ENCODE measurements around the gene IRF9.

Gene IRF9

GRCh38 chr14:24177041-24177825 is 16.2 kb downstream of the IRF9 start:
- Histone ChIP-seq H3K4me3 (ENCODE audit: low read depth in 1 of 2, low read length in 2 of 2) (no peak overlapping the region), H2AFZ (ENCODE audit: low read depth, low read length) (no peak overlapping the region), H3K9me3 (ENCODE audit: insufficient read depth, low read length, severe bottlenecking) (no peaks in the 10 kb centered on the region), H3K27me3 (ENCODE audit: insufficient read depth, low read length, poor library complexity) (no peaks in the 10 kb centered on the region), H4K20me1 (ENCODE audit: insufficient read depth, low read length) (peaks cover 10% of the 10 kb centered on the region; the same call in 1 of the 2 replicates), H3K4me1 (ENCODE audit: insufficient read depth, low read length) (no peaks in the 10 kb centered on the region), H3K36me3 (ENCODE audit: insufficient read depth, low read length) (peaks cover 40% of the 10 kb centered on the region), H3K79me2 (ENCODE audit: insufficient read depth, low read length) (no peaks in the 10 kb centered on the region), H3K9ac (ENCODE audit: low read depth, low read length) (no peak overlapping the region), H3K27ac (ENCODE audit: low read length) (no peak overlapping the region), H3K4me2 (ENCODE audit: insufficient read depth, low read length) (no peak overlapping the region)
- ATAC-seq (ENCODE audit: insufficient read depth, low read depth) (no peak), DNase-seq (no peak)
- TF ChIP-seq EZH2 (IDR thresholded peaks at IDR 0.05; ENCODE audit: borderline replicate concordance, low read depth, low read length, severe bottlenecking) (no peak), CTCF (IDR thresholded peaks at IDR 0.05; ENCODE audit: borderline replicate concordance, extremely low read depth, low read length, poor library complexity, severe bottlenecking) (no peak)

- Histone ChIP-seq H3K4me1 (ENCODE audit: insufficient read depth, low read length) (no peaks in the 10 kb centered on the region), H3K9me3 (ENCODE audit: insufficient read depth, low read length, severe bottlenecking) (no peaks in the 10 kb centered on the region), H3K36me3 (ENCODE audit: insufficient read depth, low read length) (peaks cover 46% of the 10 kb centered on the region), H3K4me3 (ENCODE audit: low read depth in 1 of 2, low read length in 2 of 2) (no peak overlapping the region), H3K27ac (ENCODE audit: low read length) (no peak overlapping the region), H3K4me2 (ENCODE audit: insufficient read depth, low read length) (no peak overlapping the region), H3K27me3 (ENCODE audit: insufficient read depth, low read length, poor library complexity) (no peaks in the 10 kb centered on the region), H2AFZ (ENCODE audit: low read depth, low read length) (no peak overlapping the region), H4K20me1 (ENCODE audit: insufficient read depth, low read length) (peaks cover 11% of the 10 kb centered on the region; the same call in 1 of the 2 replicates), H3K9ac (ENCODE audit: low read depth, low read length) (no peak overlapping the region), H3K79me2 (ENCODE audit: insufficient read depth, low read length) (no peaks in the 10 kb centered on the region)
- ATAC-seq (ENCODE audit: insufficient read depth, low read depth) (no peak), DNase-seq (no peak)
- TF ChIP-seq EZH2 (IDR thresholded peaks at IDR 0.05; ENCODE audit: borderline replicate concordance, low read depth, low read length, severe bottlenecking) (no peak), CTCF (IDR thresholded peaks at IDR 0.05; ENCODE audit: borderline replicate concordance, extremely low read depth, low read length, poor library complexity, severe bottlenecking) (no peak)
These were observed 16.8 kb downstream of the IRF9 start for GRCh38 chr14:24177891-24178290.

GRCh38 chr14:24178399-24179178 is 17.5 kb downstream of the IRF9 start:
- no peak overlapping the region for H2AFZ ChIP-seq (ENCODE audit: low read depth, low read length)
- TF ChIP-seq CTCF (IDR thresholded peaks at IDR 0.05; ENCODE audit: borderline replicate concordance, extremely low read depth, low read length, poor library complexity, severe bottlenecking) (no peak), EZH2 (IDR thresholded peaks at IDR 0.05; ENCODE audit: borderline replicate concordance, low read depth, low read length, severe bottlenecking) (no peak)
- no peaks in the 10 kb centered on the region for H3K4me1 ChIP-seq (ENCODE audit: insufficient read depth, low read length)
- H3K27me3 ChIP-seq (ENCODE audit: insufficient read depth, low read length, poor library complexity), result no peaks in the 10 kb centered on the region
- ATAC-seq (ENCODE audit: insufficient read depth, low read depth) (no peak), DNase-seq (no peak)
- H4K20me1 ChIP-seq (ENCODE audit: insufficient read depth, low read length), result peaks cover 14% of the 10 kb centered on the region; the same call in 1 of the 2 replicates
- H3K4me3 ChIP-seq (ENCODE audit: low read depth in 1 of 2, low read length in 2 of 2), result no peak overlapping the region
- no peaks in the 10 kb centered on the region for H3K79me2 ChIP-seq (ENCODE audit: insufficient read depth, low read length)
- H3K36me3 ChIP-seq (ENCODE audit: insufficient read depth, low read length), result peaks cover 53% of the 10 kb centered on the region
- H3K27ac ChIP-seq (ENCODE audit: low read length), result no peak overlapping the region
- H3K4me2 ChIP-seq (ENCODE audit: insufficient read depth, low read length), result no peak overlapping the region
- no peak overlapping the region for H3K9ac ChIP-seq (ENCODE audit: low read depth, low read length)
- H3K9me3 ChIP-seq (ENCODE audit: insufficient read depth, low read length, severe bottlenecking), result no peaks in the 10 kb centered on the region
